Calu3 (cell line): ENCODE results near the gene EHBP1. TPM values are rescaled to one million over a fixed set of nuclear protein-coding genes. Genes with fewer than 3 reads are reported as not detected.

Source experiments
- BruUV-seq: library from RNA; stranded (reverse); fragments of 400-500 nt; replicated peaks from 2 replicates; lab custom pipeline; 2021; lab: Mats Ljungman, UMichigan
- CTCF ChIA-PET: fragments of 300-600 bp; sonication (Branson Sonifier 250); formaldehyde crosslinking; loops from one replicate; lab custom pipeline; 2022; ENCODE audit warnings: antibody characterized with exemption; lab: Charles Lee
- DNase-seq: peaks from one replicate; pipeline ENCODE4 v3.0.0; 2022
- H3K27ac Mint-ChIP-seq: one replicate; pipeline ENCODE4 v1.8.0; 2022; ENCODE audit warnings: mixed read lengths; ENCODE audit not compliant: unreplicated experiment
- H3K27me3 Mint-ChIP-seq: one replicate; pipeline ENCODE4 v1.8.0; 2022; ENCODE audit warnings: mixed read lengths; ENCODE audit not compliant: unreplicated experiment
- H3K36me3 Mint-ChIP-seq: one replicate; pipeline ENCODE4 v1.8.0; 2022; ENCODE audit warnings: mild to moderate bottlenecking, moderate library complexity, mixed read lengths; ENCODE audit not compliant: insufficient read depth, unreplicated experiment
- H3K4me1 Mint-ChIP-seq: one replicate; pipeline ENCODE4 v1.8.0; 2022; ENCODE audit warnings: mild to moderate bottlenecking, low read depth, mixed read lengths; ENCODE audit not compliant: unreplicated experiment
- H3K4me3 Mint-ChIP-seq: one replicate; pipeline ENCODE4 v1.8.0; 2022; ENCODE audit warnings: mild to moderate bottlenecking, low read depth, moderate library complexity, mixed read lengths; ENCODE audit not compliant: unreplicated experiment
- H3K9me3 Mint-ChIP-seq: one replicate; pipeline ENCODE4 v1.8.0; 2022; ENCODE audit warnings: low read depth, mixed read lengths; ENCODE audit not compliant: unreplicated experiment
- CTCF ChIP-seq: fragments of 200-600 bp; IDR thresholded peaks from one replicate; pipeline ENCODE4 v1.8.0; 2022; ENCODE audit warnings: antibody characterized with exemption; ENCODE audit not compliant: unreplicated experiment
- intact Hi-C: fragments of 100-400 bp; cut with micrococcal nuclease; formaldehyde crosslinking; loops from one replicate; pipeline ENCODE4 v1.10.0; 2022; ENCODE audit not compliant: unreplicated experiment
- total RNA-seq: library from RNA; stranded (reverse); gene quantifications from 2 replicates; pipeline ENCODE4 v1.2.3, GENCODE V29; 2022

Gene EHBP1
- total RNA-seq, 1 experiment from 2014 or later = 82.9 TPM

DNA sequence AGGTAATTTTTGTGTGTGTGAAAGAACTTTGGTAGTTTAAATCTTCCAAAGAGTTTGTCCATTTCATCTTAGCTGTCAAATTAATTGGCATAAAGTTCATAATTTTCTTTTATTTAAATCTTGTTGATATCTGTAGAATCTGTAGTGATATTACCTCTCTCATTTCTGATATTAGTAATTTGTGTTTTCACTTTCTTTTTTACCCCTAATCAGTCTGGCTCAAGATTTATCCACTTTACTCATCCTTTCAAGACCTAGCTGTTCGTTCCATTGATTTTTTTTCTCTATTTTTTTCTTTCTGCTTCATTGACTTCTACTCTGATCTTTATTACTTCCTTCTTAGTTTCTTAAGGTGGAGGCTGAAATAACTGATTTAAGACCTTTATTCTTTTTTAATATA lies 202.6 kb downstream of the EHBP1 start:
- intact Hi-C loops = no loop called here
- no peak for TF ChIP-seq CTCF
- H3K4me1 Mint-ChIP-seq = no peaks in the 10 kb centered on the region
- no peak overlapping the region for H3K27ac Mint-ChIP-seq
- no peaks in the 10 kb centered on the region for H3K36me3 Mint-ChIP-seq
- no peaks in the 10 kb centered on the region for H3K27me3 Mint-ChIP-seq
- no peak for DNase-seq
- no peak overlapping the region for H3K4me3 Mint-ChIP-seq
- CTCF ChIA-PET = interaction anchor here (0.6 kb wide), 1 partner anchor 120 kb away, joined by 3 read pairs; no protein-coding TSS in a partner anchor
- BruUV-seq = no TSS peak
- H3K9me3 Mint-ChIP-seq = no peaks in the 10 kb centered on the region

- H3K9me3 Mint-ChIP-seq = no peaks in the 10 kb centered on the region
- H3K27me3 Mint-ChIP-seq = no peaks in the 10 kb centered on the region
- no TSS peak for BruUV-seq
- CTCF ChIA-PET = no interaction called here
- no peak overlapping the region for H3K4me3 Mint-ChIP-seq
- H3K4me1 Mint-ChIP-seq = no peaks in the 10 kb centered on the region
- no peak for TF ChIP-seq CTCF
- no peaks in the 10 kb centered on the region for H3K36me3 Mint-ChIP-seq
- intact Hi-C loops = no loop called here
- H3K27ac Mint-ChIP-seq = no peak overlapping the region
- no peak for DNase-seq
These were observed 207.8 kb downstream of the EHBP1 start for GRCh38 chr2:62913311-62913710.

DNA sequence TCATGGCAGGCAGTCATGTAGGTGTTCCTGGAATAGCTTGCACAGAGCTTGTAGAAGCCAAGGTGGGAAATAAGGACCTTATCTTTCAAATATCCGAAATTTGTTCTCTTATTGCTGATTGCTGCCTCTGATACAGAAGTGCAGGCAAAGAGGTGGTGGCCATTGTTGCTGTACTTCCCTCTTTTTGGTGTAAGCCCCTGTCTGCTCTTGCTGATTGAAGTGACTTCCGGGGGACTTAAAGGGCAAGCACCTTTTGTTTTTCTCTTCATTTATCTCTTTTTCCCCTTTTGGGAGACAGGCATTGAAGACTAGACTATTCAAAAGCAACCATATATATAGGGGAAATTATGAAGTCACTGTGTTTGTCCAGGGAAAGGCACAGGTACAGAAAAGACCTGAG lies 213.5 kb downstream of the EHBP1 start:
- H3K9me3 Mint-ChIP-seq = peaks cover 4% of the 10 kb centered on the region
- H3K27ac Mint-ChIP-seq = no peak overlapping the region
- DNase-seq = no peak
- BruUV-seq = no TSS peak
- no peak for TF ChIP-seq CTCF
- H3K36me3 Mint-ChIP-seq = no peaks in the 10 kb centered on the region
- H3K27me3 Mint-ChIP-seq = no peaks in the 10 kb centered on the region
- CTCF ChIA-PET = no interaction called here
- intact Hi-C loops = no loop called here
- H3K4me3 Mint-ChIP-seq = no peak overlapping the region
- H3K4me1 Mint-ChIP-seq = no peaks in the 10 kb centered on the region

DNA sequence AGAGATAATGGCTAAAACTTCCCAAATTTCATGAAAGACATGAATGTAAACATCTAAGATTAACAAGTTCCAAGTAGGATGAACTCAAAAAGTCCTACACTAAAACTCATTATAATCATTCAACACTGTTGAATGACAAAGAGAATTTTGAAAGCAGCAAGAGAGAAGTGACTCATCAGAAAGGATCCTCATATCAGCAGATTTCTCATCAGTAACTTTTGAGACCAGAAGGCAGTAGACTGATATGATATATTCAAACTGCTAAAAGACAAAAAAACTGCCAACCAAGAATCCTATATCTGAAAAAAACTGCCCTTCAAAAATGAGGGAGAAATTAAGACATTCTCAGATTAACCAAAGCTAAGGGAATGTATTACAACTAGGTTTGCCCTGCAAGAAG lies 214.6 kb downstream of the EHBP1 start:
- peaks cover 8% of the 10 kb centered on the region for H3K9me3 Mint-ChIP-seq
- no peak overlapping the region for H3K4me3 Mint-ChIP-seq
- no peaks in the 10 kb centered on the region for H3K27me3 Mint-ChIP-seq
- H3K36me3 Mint-ChIP-seq = no peaks in the 10 kb centered on the region
- no peak overlapping the region for H3K27ac Mint-ChIP-seq
- no peak for DNase-seq
- no TSS peak for BruUV-seq
- H3K4me1 Mint-ChIP-seq = no peaks in the 10 kb centered on the region
- CTCF ChIA-PET = no interaction called here
- no peak for TF ChIP-seq CTCF
- intact Hi-C loops = no loop called here
